Choroid plexus epithelial cell (primary cell): ENCODE results near the gene ADCY2.

Source experiments
- DNase-seq: peaks from one replicate; pipeline ENCODE4 v3.0.0-alpha.2; 2010; ENCODE audit warnings: low read depth
- H3K4me3 ChIP-seq: 2 replicates; pipeline ENCODE4 v1.5.1; 2011; ENCODE audit warnings: low read depth, mild to moderate bottlenecking, control low read depth, low read length, moderate library complexity
- TF ChIP-seq, protein P1 (sequence below): conservative IDR thresholded peaks from 2 replicates; pipeline ENCODE4 v1.5.1; 2011; ENCODE audit warnings: low read depth, mild to moderate bottlenecking, control low read depth, inconsistent platforms, low read length, moderate library complexity

The ADCY2 gene

DNA sequence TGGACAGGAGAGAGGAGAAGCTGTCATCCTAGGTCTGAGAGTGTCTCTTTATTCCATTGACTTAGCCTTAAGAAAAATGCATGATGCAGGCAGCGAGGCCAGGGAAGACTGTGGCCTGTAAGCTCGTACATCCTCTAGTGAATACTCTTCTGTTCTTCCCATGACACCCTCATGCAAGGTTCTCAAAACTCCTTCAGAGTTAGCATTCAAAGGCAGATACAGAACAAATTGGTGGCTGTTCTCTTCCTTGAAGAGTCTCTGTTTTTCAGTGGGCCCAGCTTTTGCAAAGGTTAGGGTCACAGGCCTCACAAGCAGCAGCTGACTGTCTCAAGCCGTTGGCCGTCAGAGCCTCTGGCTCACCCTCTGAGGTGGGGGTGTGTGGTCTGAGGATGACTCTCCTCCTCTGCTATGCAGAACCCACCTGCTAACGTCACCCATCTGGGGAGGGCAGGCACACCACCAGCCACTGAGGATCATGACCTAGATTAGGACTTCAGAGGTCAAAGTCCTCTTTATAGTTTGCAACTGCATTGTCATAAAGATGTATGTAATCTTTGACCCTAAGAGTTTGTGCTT, 15.1 kb downstream of the ADCY2 start:
- DNase-seq, result no peak
- no peak overlapping the region for H3K4me3 ChIP-seq
- TF ChIP-seq, protein P1, sequence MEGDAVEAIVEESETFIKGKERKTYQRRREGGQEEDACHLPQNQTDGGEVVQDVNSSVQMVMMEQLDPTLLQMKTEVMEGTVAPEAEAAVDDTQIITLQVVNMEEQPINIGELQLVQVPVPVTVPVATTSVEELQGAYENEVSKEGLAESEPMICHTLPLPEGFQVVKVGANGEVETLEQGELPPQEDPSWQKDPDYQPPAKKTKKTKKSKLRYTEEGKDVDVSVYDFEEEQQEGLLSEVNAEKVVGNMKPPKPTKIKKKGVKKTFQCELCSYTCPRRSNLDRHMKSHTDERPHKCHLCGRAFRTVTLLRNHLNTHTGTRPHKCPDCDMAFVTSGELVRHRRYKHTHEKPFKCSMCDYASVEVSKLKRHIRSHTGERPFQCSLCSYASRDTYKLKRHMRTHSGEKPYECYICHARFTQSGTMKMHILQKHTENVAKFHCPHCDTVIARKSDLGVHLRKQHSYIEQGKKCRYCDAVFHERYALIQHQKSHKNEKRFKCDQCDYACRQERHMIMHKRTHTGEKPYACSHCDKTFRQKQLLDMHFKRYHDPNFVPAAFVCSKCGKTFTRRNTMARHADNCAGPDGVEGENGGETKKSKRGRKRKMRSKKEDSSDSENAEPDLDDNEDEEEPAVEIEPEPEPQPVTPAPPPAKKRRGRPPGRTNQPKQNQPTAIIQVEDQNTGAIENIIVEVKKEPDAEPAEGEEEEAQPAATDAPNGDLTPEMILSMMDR, result no peak

DNA sequence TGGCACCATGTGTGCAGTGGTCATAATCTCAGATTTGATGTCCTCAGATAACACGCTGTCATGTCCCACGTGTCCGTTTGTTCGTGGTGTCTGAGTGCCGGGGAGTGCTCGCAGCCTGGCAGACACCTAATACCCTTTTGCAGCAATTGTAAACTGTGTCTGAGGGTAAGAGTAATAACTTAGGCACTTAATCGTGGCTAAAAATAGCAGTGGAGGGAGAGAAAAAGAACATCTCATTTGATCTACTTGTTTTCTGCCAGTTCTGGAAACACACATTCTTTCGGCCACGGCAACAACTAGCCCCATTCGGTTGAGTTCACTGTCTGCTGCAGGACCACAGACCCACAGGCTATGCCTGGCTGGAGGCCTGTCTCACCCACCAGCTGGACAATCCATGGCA, 16.5 kb downstream of the ADCY2 start:
- H3K4me3 ChIP-seq, result no peak overlapping the region
- TF ChIP-seq, protein P1, result no peak
- DNase-seq, result no peak

DNA sequence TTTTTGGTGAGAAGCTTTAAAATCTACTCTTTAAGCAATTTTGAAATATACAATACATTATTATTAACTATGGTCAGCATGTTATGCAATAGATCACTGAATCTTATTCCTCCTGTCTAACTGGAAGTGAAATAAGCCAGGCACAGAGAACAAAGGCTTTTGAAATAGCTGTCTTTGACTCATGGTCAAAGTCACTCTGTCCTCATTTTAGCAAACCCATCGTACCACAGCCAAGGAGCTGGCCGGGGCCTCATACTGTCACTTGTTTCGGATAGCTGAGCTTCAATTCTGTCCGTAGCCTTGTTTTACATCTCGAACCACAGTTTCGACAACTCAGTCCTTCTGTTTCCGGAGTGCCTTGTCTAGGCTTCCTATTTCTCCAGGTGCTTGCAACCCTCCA, 19.2 kb downstream of the ADCY2 start:
- TF ChIP-seq, protein P1, result no peak
- DNase-seq, result no peak
- H3K4me3 ChIP-seq, result no peak overlapping the region

DNA sequence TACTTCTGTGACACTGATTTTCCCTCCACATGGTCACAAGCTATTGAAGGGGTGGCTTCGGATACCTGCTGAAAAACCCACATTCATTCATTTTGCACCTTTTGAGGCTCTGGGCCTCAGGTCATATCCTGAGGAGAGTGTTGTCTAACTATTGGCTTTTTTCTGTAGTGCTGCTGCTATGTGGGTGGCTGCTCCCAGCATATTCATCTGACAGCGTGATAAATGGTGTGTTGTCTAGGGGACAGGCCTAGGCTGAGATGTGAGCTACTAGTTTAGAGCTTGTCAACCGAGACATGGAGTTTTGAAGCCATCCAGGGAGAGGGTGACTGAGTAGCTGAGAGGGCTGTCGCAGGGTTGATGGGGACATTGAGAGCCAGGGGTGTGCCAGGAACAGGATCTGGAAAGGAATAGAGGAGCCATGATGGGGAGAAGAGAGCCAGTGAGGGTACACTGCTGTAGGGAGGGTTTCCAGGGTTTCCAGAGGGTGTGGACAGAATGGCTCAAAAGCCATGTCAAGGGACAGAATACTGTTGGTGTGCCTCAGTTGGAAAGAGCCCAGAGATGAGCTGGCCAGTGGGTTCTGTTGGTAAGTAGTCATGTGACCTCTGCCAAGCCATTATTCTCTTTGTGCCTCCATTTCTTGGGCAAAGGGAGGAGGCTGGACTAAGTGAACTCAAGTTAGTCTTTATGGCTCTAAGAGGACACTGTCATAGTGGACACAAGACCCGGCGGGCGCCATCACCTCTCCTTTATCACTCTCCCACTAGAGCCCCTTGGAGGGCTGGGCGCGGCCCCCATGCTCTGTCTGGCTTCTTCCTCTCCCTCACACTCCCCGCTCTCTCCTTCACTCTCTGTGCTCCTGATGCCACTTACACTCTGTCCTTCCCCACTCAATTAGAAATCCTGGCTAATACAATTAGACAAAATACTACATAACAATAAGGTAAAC, 19.9 kb downstream of the ADCY2 start:
- no peak overlapping the region for H3K4me3 ChIP-seq
- TF ChIP-seq, protein P1, result no peak
- DNase-seq, result no peak

DNA sequence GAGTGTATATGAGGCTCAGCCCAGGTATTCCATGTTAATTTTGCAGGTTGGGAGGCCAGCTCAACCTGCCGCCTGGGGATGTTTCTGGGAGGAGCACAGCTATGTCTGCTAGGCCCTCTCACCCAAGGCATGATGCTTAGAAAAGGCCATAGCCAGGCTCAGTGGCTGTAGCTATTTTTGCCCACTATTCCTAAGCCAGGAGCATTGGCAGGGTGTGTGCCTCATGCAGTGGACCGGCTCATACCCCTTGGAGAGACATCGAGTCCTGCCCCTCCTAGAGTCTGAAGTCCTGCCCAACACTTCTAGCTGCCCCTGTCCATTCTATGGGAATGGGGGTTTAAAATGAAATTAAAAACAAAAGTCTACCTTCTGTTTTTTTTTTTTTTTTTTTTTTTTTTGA, 22.3 kb downstream of the ADCY2 start:
- DNase-seq, result no peak
- H3K4me3 ChIP-seq, result no peak overlapping the region
- TF ChIP-seq, protein P1, result no peak

DNA sequence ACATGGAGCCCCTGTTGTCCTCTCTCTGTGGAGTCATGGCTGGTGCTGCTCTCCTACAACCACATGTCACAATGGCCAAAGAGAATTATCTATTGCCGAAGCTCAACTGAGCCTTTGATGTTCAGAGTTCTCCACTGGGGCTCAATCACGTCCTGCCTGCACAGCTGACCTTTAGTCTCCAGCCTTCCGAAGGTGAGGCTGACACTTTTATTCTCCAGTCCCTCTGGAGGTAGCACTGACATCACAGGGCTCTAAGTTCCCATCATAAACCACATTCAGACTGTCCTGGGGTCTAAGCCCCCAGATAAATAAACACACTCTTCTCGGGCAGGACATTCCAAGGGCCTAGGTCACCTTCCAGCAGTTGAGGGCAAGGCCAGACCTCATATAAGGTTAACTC, 23.4 kb downstream of the ADCY2 start:
- TF ChIP-seq, protein P1, result no peak
- DNase-seq, result no peak
- H3K4me3 ChIP-seq, result no peak overlapping the region
